ENCODE measurements around the gene PTGFR. TPM values are rescaled to one million over a fixed set of nuclear protein-coding genes. Genes with fewer than 3 reads are reported as not detected.

PTGFR gene
- 4.6 TPM for total RNA-seq

GRCh38 chr1:78490861-78491450, at the start of gene PTGFR:
Gene PTGFR (plus strand): TSS chr1:78490974. CDS start chr1:78492744, 1,770 bp downstream.
- no peak for DNase-seq (ENCODE audit: low spot score)

- DNase-seq (ENCODE audit: low spot score), result no peak
Observed at GRCh38 chr1:78441921-78442320, 48.9 kb upstream of the PTGFR start.

- DNase-seq (ENCODE audit: low spot score), result no peak
Observed at GRCh38 chr1:78447086-78447485, 43.7 kb upstream of the PTGFR start.

- no peak for DNase-seq (ENCODE audit: low spot score)
Observed at GRCh38 chr1:78464449-78464891, 26.3 kb upstream of the PTGFR start.

GRCh38 chr1:78465143-78465542, 25.6 kb upstream of the PTGFR start:
- no peak for DNase-seq (ENCODE audit: low spot score)

- DNase-seq (ENCODE audit: low spot score), result no peak
Observed at GRCh38 chr1:78468521-78468920, 22.3 kb upstream of the PTGFR start.

GRCh38 chr1:78469576-78469975, 21.2 kb upstream of the PTGFR start:
- no peak for DNase-seq (ENCODE audit: low spot score)

GRCh38 chr1:78471890-78472620, 18.7 kb upstream of the PTGFR start:
- DNase-seq (ENCODE audit: low spot score), result no peak

GRCh38 chr1:78472851-78473496, 17.8 kb upstream of the PTGFR start:
- DNase-seq (ENCODE audit: low spot score), result no peak

GRCh38 chr1:78474092-78474491, 16.7 kb upstream of the PTGFR start:
- no peak for DNase-seq (ENCODE audit: low spot score)

- DNase-seq (ENCODE audit: low spot score), result no peak
Observed at GRCh38 chr1:78475888-78476610, 14.7 kb upstream of the PTGFR start.

- DNase-seq (ENCODE audit: low spot score), result no peak
Observed at GRCh38 chr1:78483903-78484302, 6.9 kb upstream of the PTGFR start.

- no peak for DNase-seq (ENCODE audit: low spot score)
Observed at GRCh38 chr1:78491451-78492071, 787 bp downstream of the PTGFR start.

GRCh38 chr1:78492386-78492950, 1.7 kb downstream of the PTGFR start:
- no peak for DNase-seq (ENCODE audit: low spot score)

- DNase-seq (ENCODE audit: low spot score), result no peak
Observed at GRCh38 chr1:78493451-78493850, 2.7 kb downstream of the PTGFR start.

- DNase-seq (ENCODE audit: low spot score), result no peak
Observed at GRCh38 chr1:78497201-78497600, 6.4 kb downstream of the PTGFR start.

GRCh38 chr1:78500529-78500928, 9.8 kb downstream of the PTGFR start:
- no peak for DNase-seq (ENCODE audit: low spot score)

GRCh38 chr1:78501203-78501602, 10.4 kb downstream of the PTGFR start:
- no peak for DNase-seq (ENCODE audit: low spot score)

- no peak for DNase-seq (ENCODE audit: low spot score)
Observed at GRCh38 chr1:78511334-78511733, 20.6 kb downstream of the PTGFR start.

- DNase-seq (ENCODE audit: low spot score), result no peak
Observed at GRCh38 chr1:78516716-78517115, 25.9 kb downstream of the PTGFR start.

GRCh38 chr1:78519446-78519845, 28.7 kb downstream of the PTGFR start:
- DNase-seq (ENCODE audit: low spot score), result no peak

GRCh38 chr1:78520216-78520615, 29.4 kb downstream of the PTGFR start:
- DNase-seq (ENCODE audit: low spot score), result no peak

Measured in ureter (tissue), 1 donor.